ENCODE data around the gene MT1B.
"Not testable (repeated sequence)": the region's sequence is repeated elsewhere in the genome, so short reads cannot be mapped to it uniquely, and the experiment has no call there.

The MT1B gene

DNA sequence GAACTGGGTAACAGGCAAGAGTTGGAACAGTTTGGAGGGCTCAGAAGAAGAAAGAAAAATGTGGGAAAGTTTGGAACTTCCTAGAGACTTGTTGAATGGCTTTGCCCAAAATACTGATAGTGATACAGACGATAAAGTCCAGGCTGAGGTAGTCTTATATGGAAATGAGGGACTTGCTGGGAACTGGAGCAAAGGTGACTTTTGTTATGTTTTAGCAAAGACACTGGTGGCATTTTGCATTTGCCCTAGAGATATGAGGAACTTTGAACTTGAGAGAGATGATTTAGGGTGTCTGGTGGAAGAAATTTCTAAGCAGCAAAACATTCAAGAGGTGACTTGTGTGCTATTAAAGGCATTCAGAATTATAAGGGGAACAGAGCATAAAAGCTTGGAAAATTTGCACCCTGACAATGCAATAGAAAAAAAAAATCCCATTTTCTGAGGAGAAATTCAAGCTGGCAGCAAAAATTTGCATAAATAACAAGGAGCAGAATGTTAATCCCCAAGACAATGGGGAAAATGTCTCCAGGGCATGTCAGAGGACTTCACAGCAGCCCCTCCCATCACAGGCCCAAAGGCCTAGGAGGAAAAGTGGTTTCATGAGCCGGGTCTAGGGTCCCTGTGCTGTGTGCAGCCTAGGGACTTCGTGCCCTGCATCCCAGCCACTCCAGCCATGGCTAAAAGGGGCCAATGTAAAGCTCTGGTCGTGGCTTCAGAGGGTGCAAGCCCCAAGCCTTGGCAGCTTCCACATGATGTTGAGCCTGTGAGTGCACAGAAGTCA is 29.8 kb upstream of the MT1B start:
- not testable (repeated sequence) for DNase-seq

DNA sequence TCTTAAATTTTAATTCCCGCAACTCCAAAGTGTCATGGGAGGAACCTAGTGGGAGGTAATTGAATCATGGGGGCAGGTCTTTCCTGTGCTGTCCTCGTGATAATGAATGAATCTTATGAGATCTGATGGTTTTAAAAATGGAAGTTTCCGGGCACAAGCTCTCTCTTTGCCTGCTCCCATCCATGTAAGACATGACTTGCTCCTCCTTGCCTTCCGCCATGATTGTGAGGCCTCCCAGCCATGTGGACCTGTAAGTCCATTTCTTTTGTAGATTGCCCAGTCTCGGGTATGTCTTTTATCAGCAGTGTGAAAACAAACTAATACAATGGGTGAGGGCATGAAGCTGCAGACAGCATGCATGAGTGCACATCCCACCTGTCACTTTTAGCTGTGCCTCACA is 28.5 kb upstream of the MT1B start:
- DNase-seq, result not testable (repeated sequence)

DNA sequence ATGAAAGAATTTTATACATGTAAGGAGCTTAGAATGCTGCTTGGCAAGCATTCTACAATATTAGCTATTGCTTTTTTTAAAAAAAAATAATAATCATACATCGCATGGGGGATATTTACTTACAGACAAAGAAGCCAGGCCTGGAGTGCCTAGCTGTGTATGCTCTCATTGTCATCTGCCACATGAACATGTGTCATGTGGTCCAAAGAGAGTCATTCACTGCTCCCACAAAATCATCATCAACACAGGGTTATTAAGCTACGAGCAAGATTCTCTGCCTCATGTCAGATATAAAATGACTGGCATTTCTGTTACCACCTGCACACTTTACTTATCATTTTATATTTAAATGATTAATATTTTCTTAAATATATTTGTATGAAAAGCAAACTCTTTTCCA is 28.0 kb upstream of the MT1B start:
- DNase-seq, result no peak

DNA sequence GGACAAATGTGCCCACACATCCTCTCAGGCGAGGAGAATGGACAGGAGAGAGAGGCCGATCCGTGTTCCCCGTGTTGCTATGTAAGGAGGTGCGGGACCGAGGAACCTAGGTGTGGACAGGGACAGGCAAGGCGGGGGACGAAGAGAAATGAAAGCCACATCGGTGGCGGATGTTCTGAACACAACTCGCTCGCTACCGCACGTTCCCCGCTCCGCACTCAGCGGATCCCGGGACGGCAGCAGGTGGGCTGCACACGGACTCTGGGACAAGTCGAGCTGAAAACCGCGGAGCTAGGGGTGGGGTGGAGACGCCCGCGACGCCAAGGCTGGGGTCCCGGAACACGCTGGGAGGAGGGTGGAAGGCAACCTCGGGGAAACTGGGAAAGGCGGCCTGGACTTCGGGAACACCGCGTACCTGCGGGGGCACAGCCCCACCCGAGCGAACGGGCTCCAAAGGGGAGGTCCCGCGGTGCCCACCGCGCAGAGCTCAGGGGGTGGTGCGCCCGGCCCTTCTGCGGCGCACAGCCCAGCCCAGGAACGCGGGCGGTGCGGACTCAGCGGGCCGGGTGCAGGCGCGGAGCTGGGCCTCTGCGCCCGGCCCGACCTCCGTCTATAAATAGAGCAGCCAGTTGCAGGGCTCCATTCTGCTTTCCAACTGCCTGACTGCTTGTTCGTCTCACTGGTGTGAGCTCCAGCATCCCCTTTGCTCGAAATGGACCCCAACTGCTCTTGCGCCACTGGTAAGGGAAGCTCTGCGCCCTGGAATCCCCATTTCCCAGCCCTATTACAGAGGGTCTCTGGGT is 26.3 kb upstream of the MT1B start, which contains the start of gene MT1E:
MT1E (plus strand) TSS at position 642 of the 803 bp plus-strand sequence; CDS start at position 713, 71 bp downstream.
- DNase-seq, result peak; percentile 32 to 37

GRCh38 chr16:56625943-56626654 is 25.6 kb upstream of the MT1B start:
- no peak for DNase-seq

DNA sequence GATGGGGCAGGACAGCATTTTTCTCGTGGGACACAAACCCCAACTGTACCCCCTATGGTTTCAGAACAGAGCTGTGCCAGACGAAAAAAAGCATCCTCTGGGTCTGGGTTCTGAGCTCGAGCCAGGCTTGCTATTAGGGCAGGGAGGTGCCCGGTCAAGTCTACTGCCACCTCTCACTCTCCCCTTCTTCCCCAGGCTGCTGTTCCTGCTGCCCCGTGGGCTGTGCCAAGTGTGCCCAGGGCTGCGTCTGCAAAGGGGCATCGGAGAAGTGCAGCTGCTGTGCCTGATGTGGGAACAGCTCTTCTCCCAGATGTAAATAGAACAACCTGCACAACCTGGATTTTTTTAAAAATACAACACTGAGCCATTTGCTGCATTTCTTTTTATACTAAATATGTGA is 25.0 kb upstream of the MT1B start:
- no peak for DNase-seq

GRCh38 chr16:56628486-56629350 is 23.0 kb upstream of the MT1B start:
- no peak for DNase-seq

GRCh38 chr16:56629531-56629930 is 22.2 kb upstream of the MT1B start:
- no peak for DNase-seq

- no peak for DNase-seq
Measured at GRCh38 chr16:56630134-56630533, 21.6 kb upstream of the MT1B start.

- DNase-seq, result no peak
Measured at GRCh38 chr16:56631197-56631596, 20.5 kb upstream of the MT1B start.

DNA sequence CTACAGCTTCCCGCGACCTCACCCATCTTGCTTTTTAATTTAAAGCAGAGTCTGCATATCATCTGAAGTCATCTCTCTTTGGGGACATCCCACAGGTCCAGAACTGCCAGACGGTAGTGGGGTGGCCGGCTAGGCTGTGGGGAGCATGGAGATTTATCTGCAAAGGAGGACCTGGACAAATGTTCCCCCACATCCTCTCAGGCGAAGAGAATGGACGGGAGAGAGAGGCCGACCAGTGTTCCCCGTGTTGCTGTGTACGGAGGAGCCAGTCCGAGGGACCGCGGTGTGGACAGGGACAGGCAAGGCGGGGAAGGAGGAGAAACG is 19.9 kb upstream of the MT1B start:
- DNase-seq, result no peak

GRCh38 chr16:56632156-56632847 is 19.4 kb upstream of the MT1B start, which contains the start of gene MT1M:
Gene MT1M, plus strand, starts transcription at chr16:56632659. Its CDS starts 73 bp downstream, at chr16:56632732.
- no peak for DNase-seq

GRCh38 chr16:56632848-56633365 is 18.8 kb upstream of the MT1B start:
- no peak for DNase-seq

- DNase-seq, result no peak
Measured at GRCh38 chr16:56633535-56633934, 18.2 kb upstream of the MT1B start.

DNA sequence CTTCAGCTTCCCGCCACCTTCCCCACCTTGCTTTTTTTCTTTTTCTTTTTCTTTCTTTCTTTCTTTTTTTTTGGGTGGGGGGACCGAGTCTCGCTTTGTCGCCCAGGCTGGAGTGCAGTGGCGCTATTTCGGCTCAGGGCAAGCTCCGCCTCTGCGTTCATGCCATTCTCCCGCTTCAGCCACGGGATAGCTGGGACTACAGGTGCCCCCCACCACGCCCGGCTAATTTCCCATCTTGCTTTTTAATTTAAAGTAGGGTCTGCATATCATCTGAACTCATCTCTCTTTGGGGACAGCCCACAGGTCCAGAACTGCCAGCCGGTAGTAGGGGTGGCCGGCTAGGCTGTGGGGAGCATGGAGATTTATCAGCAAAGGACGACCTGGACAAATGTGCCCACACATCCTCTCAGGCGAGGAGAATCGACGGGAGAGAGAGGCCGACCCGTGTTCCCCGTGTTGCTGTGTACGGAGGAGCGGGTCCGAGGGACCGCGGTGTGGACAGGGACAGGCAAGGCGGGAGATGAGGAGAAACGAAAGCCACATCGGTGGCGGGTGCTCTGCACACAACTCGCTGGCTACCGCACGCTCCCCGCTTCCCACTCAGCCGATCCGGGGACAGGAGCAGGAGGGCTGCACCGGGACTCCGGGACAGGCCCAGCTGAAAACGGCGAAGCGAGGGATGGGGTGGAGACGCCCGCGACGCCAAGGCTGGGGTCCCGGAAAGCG is 16.8 kb upstream of the MT1B start:
- DNase-seq, result no peak

DNA sequence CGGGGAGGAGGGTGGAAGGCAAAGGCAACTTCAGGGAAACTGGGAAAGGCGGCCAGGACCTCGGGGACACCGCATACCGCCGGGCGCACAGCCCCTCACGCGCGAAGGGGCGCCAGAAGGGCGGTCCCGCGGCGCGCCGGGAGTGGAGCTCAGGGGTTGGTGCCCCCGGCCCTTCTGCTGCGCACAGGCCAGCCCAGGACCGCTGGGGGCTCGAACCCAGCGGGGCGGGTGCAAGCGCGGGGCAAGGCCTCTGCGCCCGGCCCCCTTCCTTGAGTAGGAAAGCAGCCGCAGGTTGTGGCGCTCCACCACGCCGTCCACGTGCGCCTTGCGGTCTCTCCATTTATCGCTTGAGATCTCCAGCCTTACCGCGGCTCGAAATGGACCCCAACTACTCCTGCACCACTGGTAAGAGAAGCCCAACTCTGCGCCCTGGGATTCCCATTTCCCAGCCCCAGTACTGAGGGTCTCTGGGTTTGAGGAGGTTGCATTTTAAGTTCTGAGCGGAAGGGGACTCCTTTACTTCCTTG is 16.2 kb upstream of the MT1B start:
- DNase-seq, result no peak

DNA sequence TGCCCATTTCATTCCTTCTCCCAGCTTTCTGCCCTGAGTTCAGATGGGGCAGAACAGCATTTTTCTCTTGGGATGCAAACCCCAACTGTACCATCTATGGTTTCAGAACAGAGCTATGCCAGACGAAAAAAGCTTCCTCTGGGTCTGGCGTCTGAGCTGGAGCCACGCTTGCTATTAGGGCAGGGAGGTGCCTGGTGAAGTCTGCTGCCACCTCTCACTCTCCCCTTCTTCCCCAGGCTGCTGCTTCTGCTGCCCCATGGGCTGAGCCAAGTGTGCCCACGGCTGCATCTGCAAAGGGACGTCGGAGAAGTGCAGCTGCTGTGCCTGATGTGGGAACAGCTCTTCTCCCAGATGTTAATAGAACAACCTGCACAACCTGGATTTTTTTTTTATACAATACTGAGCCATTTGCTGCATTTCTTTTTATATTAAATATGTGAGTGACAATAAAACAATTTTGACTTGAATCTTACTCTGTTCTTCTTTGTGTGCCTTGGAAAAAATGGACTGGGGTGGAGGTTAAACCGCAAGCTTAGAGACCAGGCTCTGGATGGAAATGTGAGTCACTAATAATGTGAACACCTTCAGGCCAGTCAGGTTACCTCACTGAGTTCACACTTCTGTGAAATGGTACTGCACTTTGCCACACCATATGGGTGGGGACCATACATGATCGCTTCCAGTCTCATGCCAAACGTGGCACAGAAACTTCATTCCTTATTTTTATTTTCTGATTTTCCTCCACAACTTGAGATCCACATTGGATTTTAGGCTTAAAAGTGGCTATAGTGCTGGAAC is 14.9 kb upstream of the MT1B start:
- no peak for DNase-seq

DNA sequence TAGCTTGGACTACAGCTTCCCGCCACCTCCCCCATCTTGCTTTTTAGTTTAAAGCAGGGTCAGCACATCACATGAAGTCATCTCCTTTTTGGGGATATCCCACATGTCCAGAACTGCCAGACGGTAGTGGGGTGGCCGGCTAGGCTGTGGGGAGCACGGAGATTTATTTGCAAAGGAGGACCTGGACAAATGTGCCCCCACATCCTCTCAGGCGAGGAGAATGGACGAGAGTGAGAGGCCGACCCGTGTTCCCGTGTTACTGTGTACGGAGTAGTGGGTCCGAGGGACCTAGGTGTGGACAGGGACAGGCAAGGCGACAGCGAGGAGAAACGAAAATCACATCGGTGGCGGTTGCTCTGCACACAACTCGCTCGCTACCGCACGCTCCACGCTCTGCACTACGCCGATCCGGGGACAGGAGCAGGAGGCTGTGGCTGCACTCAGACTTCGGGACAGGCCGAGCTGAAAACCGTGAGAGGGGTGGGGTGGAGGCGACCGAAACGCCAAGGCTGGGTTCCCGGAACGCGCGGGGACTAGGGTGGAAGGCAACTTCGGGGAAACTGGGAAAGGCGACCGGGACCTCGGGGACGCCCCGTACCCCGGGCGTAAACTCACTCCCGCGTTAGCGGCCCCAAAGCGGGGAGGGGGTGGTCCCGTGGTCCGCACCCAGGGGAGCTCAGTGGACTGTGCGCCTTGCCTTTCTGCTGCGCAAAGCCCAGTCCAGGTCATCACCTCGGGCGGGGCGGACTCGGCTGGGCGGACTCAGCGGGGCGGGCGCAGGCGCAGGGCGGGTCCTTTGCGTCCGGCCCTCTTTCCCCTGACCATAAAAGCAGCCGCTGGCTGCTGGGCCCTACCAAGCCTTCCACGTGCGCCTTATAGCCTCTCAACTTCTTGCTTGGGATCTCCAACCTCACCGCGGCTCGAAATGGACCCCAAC is 13.6 kb upstream of the MT1B start, which contains the start of gene MT1A:
MT1A (plus strand) TSS at position 853 of the 937 bp plus-strand sequence; CDS start at position 926, 73 bp downstream.
- no peak for DNase-seq

All from Kasumi-1 (cell line).